ENCODE measurements around the gene WWTR1. TPM values are rescaled to one million over a fixed set of nuclear protein-coding genes. Genes with fewer than 3 reads are reported as not detected.

WWTR1 gene
- total RNA-seq, 1 experiment from 2014 or later: 79.7 TPM

GRCh38 chr3:149511040-149511626 lies 146.7 kb downstream of the WWTR1 start:
- H3K27ac ChIP-seq (ENCODE audit: low read length): no peak overlapping the region
- BruUV-seq (replicated peaks): no TSS peak
- CTCF ChIA-PET: interaction anchor here (0.7 kb wide), 1 partner anchor 24 kb away, joined by 5 read pairs; no protein-coding TSS in a partner anchor

GRCh38 chr3:149510480-149510879 lies 147.3 kb downstream of the WWTR1 start:
- intact Hi-C loops (cut with micrococcal nuclease): loop anchor here (5.0 kb wide), 3 partner anchors 147 to 297 kb away; partner anchors contain the start of gene WWTR1
- Histone ChIP-seq H3K27me3 (ENCODE audit: low read length) (no peaks in the 10 kb centered on the region), H4K20me1 (ENCODE audit: low read length) (no peaks in the 10 kb centered on the region), H3K4me1 (ENCODE audit: insufficient read depth, low read length) (peaks cover 20% of the 10 kb centered on the region), H3K9me3 (ENCODE audit: low read length) (no peaks in the 10 kb centered on the region), H3K27ac (ENCODE audit: low read length) (no peak overlapping the region), H3K36me3 (ENCODE audit: low read depth, low read length) (no peaks in the 10 kb centered on the region), H3F3A (ENCODE audit: low read length, unreplicated experiment) (no peaks in the 10 kb centered on the region), H2AFZ (ENCODE audit: low read length) (no peak overlapping the region), H3K4me3 (ENCODE audit: low read length) (no peak overlapping the region), H3K4me2 (ENCODE audit: low read length) (no peak overlapping the region), H3K9me2 (replicated peaks; ENCODE audit: low read length) (no peaks in the 10 kb centered on the region), H3K79me2 (ENCODE audit: low read length) (no peaks in the 10 kb centered on the region), H3K9ac (ENCODE audit: low read length) (no peak overlapping the region)
- BruUV-seq (replicated peaks): no TSS peak
- ChIA-PET POLR2A (ENCODE audit: unreplicated experiment) (no interaction called here), CTCF (interaction anchor here (0.7 kb wide), 1 partner anchor 24 kb away, joined by 5 read pairs; no protein-coding TSS in a partner anchor)
- TF ChIP-seq EZH2phosphoT487 (IDR thresholded peaks at IDR 0.05; ENCODE audit: borderline replicate concordance, low read length): no peak
- TF ChIP-seq EZH2 (IDR thresholded peaks at IDR 0.05; ENCODE audit: low read length, unreplicated experiment): no peak
- TF ChIP-seq CTCF (conservative IDR thresholded peaks at IDR 0.05; ENCODE audit: low read depth, low read length): no peak
- ATAC-seq (no peak), DNase-seq (no peak)

More at GRCh38 chr3:149511040-149511626, 146.7 kb downstream of the WWTR1 start:
- intact Hi-C loops (cut with micrococcal nuclease): loop anchor here (5.0 kb wide), 3 partner anchors 146 to 296 kb away; partner anchors contain the start of gene WWTR1
- no peak overlapping the region for H3K9ac ChIP-seq (ENCODE audit: low read length)
- no peaks in the 10 kb centered on the region for H3K9me2 ChIP-seq (replicated peaks; ENCODE audit: low read length)
- TF ChIP-seq CTCF (conservative IDR thresholded peaks at IDR 0.05; ENCODE audit: low read depth, low read length) (no peak), EZH2 (IDR thresholded peaks at IDR 0.05; ENCODE audit: low read length, unreplicated experiment) (no peak), EZH2phosphoT487 (IDR thresholded peaks at IDR 0.05; ENCODE audit: borderline replicate concordance, low read length) (no peak)
- no peak overlapping the region for H3K4me2 ChIP-seq (ENCODE audit: low read length)
- POLR2A ChIA-PET (ENCODE audit: unreplicated experiment): no interaction called here
- H3F3A ChIP-seq (ENCODE audit: low read length, unreplicated experiment): no peaks in the 10 kb centered on the region
- H2AFZ ChIP-seq (ENCODE audit: low read length): no peak overlapping the region
- no peaks in the 10 kb centered on the region for H4K20me1 ChIP-seq (ENCODE audit: low read length)
- no peaks in the 10 kb centered on the region for H3K79me2 ChIP-seq (ENCODE audit: low read length)
- H3K36me3 ChIP-seq (ENCODE audit: low read depth, low read length): no peaks in the 10 kb centered on the region; the same call in 1 of the 2 replicates
- no peak for ATAC-seq
- no peak overlapping the region for H3K4me3 ChIP-seq (ENCODE audit: low read length)
- DNase-seq: no peak
- H3K9me3 ChIP-seq (ENCODE audit: low read length): no peaks in the 10 kb centered on the region
- H3K4me1 ChIP-seq (ENCODE audit: insufficient read depth, low read length): peaks cover 18% of the 10 kb centered on the region
- H3K27me3 ChIP-seq (ENCODE audit: low read length): no peaks in the 10 kb centered on the region

GRCh38 chr3:149509526-149509925 lies 148.3 kb downstream of the WWTR1 start:
- Histone ChIP-seq H3K4me1 (ENCODE audit: insufficient read depth, low read length) (peaks cover 20% of the 10 kb centered on the region), H3K9me3 (ENCODE audit: low read length) (no peaks in the 10 kb centered on the region), H3F3A (ENCODE audit: low read length, unreplicated experiment) (no peaks in the 10 kb centered on the region), H3K27me3 (ENCODE audit: low read length) (no peaks in the 10 kb centered on the region), H3K27ac (ENCODE audit: low read length) (no peak overlapping the region), H3K79me2 (ENCODE audit: low read length) (no peaks in the 10 kb centered on the region), H3K9ac (ENCODE audit: low read length) (no peak overlapping the region), H2AFZ (ENCODE audit: low read length) (no peak overlapping the region), H3K4me2 (ENCODE audit: low read length) (no peak overlapping the region), H3K4me3 (ENCODE audit: low read length) (no peak overlapping the region), H4K20me1 (ENCODE audit: low read length) (no peaks in the 10 kb centered on the region), H3K36me3 (ENCODE audit: low read depth, low read length) (no peaks in the 10 kb centered on the region), H3K9me2 (replicated peaks; ENCODE audit: low read length) (no peaks in the 10 kb centered on the region)
- ATAC-seq (no peak), DNase-seq (no peak)
- POLR2A ChIA-PET (ENCODE audit: unreplicated experiment): no interaction called here
- CTCF ChIA-PET: no interaction called here
- no TSS peak for BruUV-seq (replicated peaks)
- no peak for TF ChIP-seq EZH2 (IDR thresholded peaks at IDR 0.05; ENCODE audit: low read length, unreplicated experiment)
- no peak for TF ChIP-seq EZH2phosphoT487 (IDR thresholded peaks at IDR 0.05; ENCODE audit: borderline replicate concordance, low read length)
- intact Hi-C loops (cut with micrococcal nuclease): no loop called here

Data from PC-3 (cell line).